ENCODE results near the gene PSMD13. TPM values are rescaled to one million over a fixed set of nuclear protein-coding genes. Genes with fewer than 3 reads are reported as not detected.
"Not testable (repeated sequence)": the region's sequence is repeated elsewhere in the genome, so short reads cannot be mapped to it uniquely, and the experiment has no call there.

PSMD13 gene
- total RNA-seq, 1 experiment from 2014 or later = 141 TPM

GRCh38 chr11:218815-219593 is 17.8 kb upstream of the PSMD13 start:
- TF ChIP-seq CTCF (conservative IDR thresholded peaks at IDR 0.05) = no peak
- Histone ChIP-seq H3K56ac (ENCODE audit: insufficient read length, low read depth, low read length) (no peak overlapping the region), H3K4me2 (ENCODE audit: insufficient read depth, insufficient read length, low read length) (no peak overlapping the region), H2BK5ac (ENCODE audit: insufficient read length, low read length) (no peak overlapping the region), H3K18ac (ENCODE audit: insufficient read length, low read depth, low read length) (no peak overlapping the region), H3K4ac (ENCODE audit: low read depth, low read length) (no peak overlapping the region), H3K79me2 (ENCODE audit: insufficient read depth, low read length) (no peaks in the 10 kb centered on the region), H2BK120ac (ENCODE audit: low read depth, low read length, poor library complexity, severe bottlenecking) (no peak overlapping the region), H2BK15ac (ENCODE audit: low read depth, low read length) (no peak overlapping the region), H4K91ac (ENCODE audit: insufficient read length, low read depth, low read length) (no peak overlapping the region), H3K23me2 (ENCODE audit: insufficient read length, low read depth, low read length, poor library complexity, severe bottlenecking) (no peaks in the 10 kb centered on the region), H3K23ac (ENCODE audit: insufficient read length, low read depth, low read length) (no peak overlapping the region), H3K27me3 (ENCODE audit: insufficient read depth, low read length) (no peaks in the 10 kb centered on the region), H2AFZ (ENCODE audit: low read length) (no peak overlapping the region), H2AK5ac (ENCODE audit: insufficient read length, low read length) (no peak overlapping the region), H3K9ac (ENCODE audit: extremely low read depth, insufficient read length, low read length) (no peak overlapping the region), H3K9me3 (ENCODE audit: control insufficient read depth, low read depth, low read length) (no peaks in the 10 kb centered on the region), H4K20me1 (ENCODE audit: control insufficient read depth, insufficient read depth, insufficient read length) (no peaks in the 10 kb centered on the region), H2BK12ac (ENCODE audit: insufficient read length, low read depth, low read length) (no peak overlapping the region), H3K14ac (ENCODE audit: insufficient read depth, low read length) (no peak overlapping the region), H4K5ac (ENCODE audit: insufficient read length, low read depth, low read length) (no peak overlapping the region), H4K8ac (replicated peaks; ENCODE audit: insufficient read length, low read depth, low read length) (no peak overlapping the region), H3T11ph (ENCODE audit: low read length) (no peak overlapping the region), H2BK20ac (ENCODE audit: low read depth, low read length, poor library complexity, severe bottlenecking) (no peak overlapping the region), H3K79me1 (ENCODE audit: insufficient read depth, low read depth, low read length, poor library complexity, severe bottlenecking) (no peaks in the 10 kb centered on the region), H3K4me1 (ENCODE audit: insufficient read depth, low read length) (no peaks in the 10 kb centered on the region), H3K27ac (ENCODE audit: insufficient read length, low read depth, low read length) (no peak overlapping the region)
- peaks cover 1% of the 10 kb centered on the region; the same call in 1 of the 2 replicates for H3K27me3 Mint-ChIP-seq (ENCODE audit: low read depth)
- peak overlapping the region in 1 of 3 experiments; percentile 32; a peak in 1 of 7 replicates for H3K27ac Mint-ChIP-seq
- WGBS (ENCODE audit: extremely low coverage, insufficient read length, low lambda C conversion rate) = no CpG with 5 or more reads among the region's 29 CpGs
- no peaks in the 10 kb centered on the region for H3K9me3 Mint-ChIP-seq
- no peak for DNase-seq
- no peak overlapping the region for H3K4me3 Mint-ChIP-seq
- H3K4me1 Mint-ChIP-seq = no peaks in the 10 kb centered on the region
- peaks cover 5 to 35% (median 26%) of the 10 kb centered on the region in 3 experiments for H3K36me3 Mint-ChIP-seq (ENCODE audit: insufficient read depth in 1 of 3, low read depth in 3 of 3)

DNA sequence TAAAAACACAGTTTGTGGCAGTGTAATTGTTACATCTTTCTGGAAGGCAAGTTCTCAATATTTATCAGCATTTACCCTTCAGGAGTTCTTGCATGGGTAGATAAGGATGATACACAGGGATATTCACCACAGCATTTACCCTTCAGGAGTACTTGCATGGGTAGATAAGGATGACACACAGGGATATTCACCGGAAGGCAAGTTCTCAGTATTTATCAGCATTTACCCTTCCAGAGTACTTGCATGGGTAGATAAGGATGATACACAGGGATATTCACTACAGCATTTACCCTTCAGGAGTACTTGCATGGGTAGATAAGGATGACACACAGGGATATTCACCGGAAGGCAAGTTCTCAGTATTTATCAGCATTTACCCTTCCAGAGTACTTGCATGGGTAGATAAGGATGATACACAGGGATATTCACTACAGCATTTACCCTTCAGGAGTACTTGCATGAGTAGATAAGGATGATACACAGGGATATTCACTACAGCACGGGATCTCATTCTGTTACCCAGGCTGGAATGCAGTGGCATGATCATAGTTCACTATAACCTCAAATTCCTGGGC is 16.0 kb upstream of the PSMD13 start:
- H3K23me2 ChIP-seq (ENCODE audit: insufficient read length, low read depth, low read length, poor library complexity, severe bottlenecking); H3K4me3 Mint-ChIP-seq; H2AFZ ChIP-seq (ENCODE audit: low read length); H3K79me1 ChIP-seq (ENCODE audit: insufficient read depth, low read depth, low read length, poor library complexity, severe bottlenecking); H3K27me3 ChIP-seq (ENCODE audit: insufficient read depth, low read length); H3K18ac ChIP-seq (ENCODE audit: insufficient read length, low read depth, low read length); H3K79me2 ChIP-seq (ENCODE audit: insufficient read depth, low read length); DNase-seq; H4K5ac ChIP-seq (ENCODE audit: insufficient read length, low read depth, low read length); H3K56ac ChIP-seq (ENCODE audit: insufficient read length, low read depth, low read length); H3K23ac ChIP-seq (ENCODE audit: insufficient read length, low read depth, low read length); H2BK20ac ChIP-seq (ENCODE audit: low read depth, low read length, poor library complexity, severe bottlenecking); H3K4me2 ChIP-seq (ENCODE audit: insufficient read depth, insufficient read length, low read length); H2AK5ac ChIP-seq (ENCODE audit: insufficient read length, low read length); H3K9me3 Mint-ChIP-seq; H3K9me3 ChIP-seq (ENCODE audit: control insufficient read depth, low read depth, low read length); H3K4me1 ChIP-seq (ENCODE audit: insufficient read depth, low read length); H4K20me1 ChIP-seq (ENCODE audit: control insufficient read depth, insufficient read depth, insufficient read length); H3K9ac ChIP-seq (ENCODE audit: extremely low read depth, insufficient read length, low read length); H4K8ac ChIP-seq (replicated peaks; ENCODE audit: insufficient read length, low read depth, low read length); H3K27ac Mint-ChIP-seq; H3T11ph ChIP-seq (ENCODE audit: low read length); H3K4ac ChIP-seq (ENCODE audit: low read depth, low read length); H3K4me1 Mint-ChIP-seq; H3K27me3 Mint-ChIP-seq (ENCODE audit: low read depth); H3K27ac ChIP-seq (ENCODE audit: insufficient read length, low read depth, low read length); H2BK12ac ChIP-seq (ENCODE audit: insufficient read length, low read depth, low read length); H4K91ac ChIP-seq (ENCODE audit: insufficient read length, low read depth, low read length); H2BK5ac ChIP-seq (ENCODE audit: insufficient read length, low read length); H2BK15ac ChIP-seq (ENCODE audit: low read depth, low read length); H3K14ac ChIP-seq (ENCODE audit: insufficient read depth, low read length); H2BK120ac ChIP-seq (ENCODE audit: low read depth, low read length, poor library complexity, severe bottlenecking): not testable (repeated sequence)
- WGBS (ENCODE audit: extremely low coverage, insufficient read length, low lambda C conversion rate) = no CpG with 5 or more reads among the region's 3 CpGs
- peaks cover 0 to 17% (median 10%) of the 10 kb centered on the region in 3 experiments; a peak in 4 of 7 replicates for H3K36me3 Mint-ChIP-seq (ENCODE audit: insufficient read depth in 1 of 3, low read depth in 3 of 3)

All from H9 (cell line).